Epithelial cell of esophagus (primary cell): ENCODE data around the gene C16orf92.

Experiments used
- DNase-seq: peaks from one replicate; pipeline ENCODE4 v3.0.0; 2010; ENCODE audit warnings: low read depth
- H3K4me3 ChIP-seq: 2 replicates; pipeline ENCODE4 v1.5.1; 2011; ENCODE audit warnings: mild to moderate bottlenecking, low read length, control low read depth
- TF ChIP-seq, protein P1 (sequence below): IDR thresholded peaks from 2 replicates; pipeline ENCODE4 v1.5.1; 2011; ENCODE audit warnings: low read depth, mild to moderate bottlenecking, low read length, control low read depth, inconsistent platforms; ENCODE audit not compliant: insufficient read depth; ENCODE audit errors: missing control alignments

C16orf92 gene

DNA sequence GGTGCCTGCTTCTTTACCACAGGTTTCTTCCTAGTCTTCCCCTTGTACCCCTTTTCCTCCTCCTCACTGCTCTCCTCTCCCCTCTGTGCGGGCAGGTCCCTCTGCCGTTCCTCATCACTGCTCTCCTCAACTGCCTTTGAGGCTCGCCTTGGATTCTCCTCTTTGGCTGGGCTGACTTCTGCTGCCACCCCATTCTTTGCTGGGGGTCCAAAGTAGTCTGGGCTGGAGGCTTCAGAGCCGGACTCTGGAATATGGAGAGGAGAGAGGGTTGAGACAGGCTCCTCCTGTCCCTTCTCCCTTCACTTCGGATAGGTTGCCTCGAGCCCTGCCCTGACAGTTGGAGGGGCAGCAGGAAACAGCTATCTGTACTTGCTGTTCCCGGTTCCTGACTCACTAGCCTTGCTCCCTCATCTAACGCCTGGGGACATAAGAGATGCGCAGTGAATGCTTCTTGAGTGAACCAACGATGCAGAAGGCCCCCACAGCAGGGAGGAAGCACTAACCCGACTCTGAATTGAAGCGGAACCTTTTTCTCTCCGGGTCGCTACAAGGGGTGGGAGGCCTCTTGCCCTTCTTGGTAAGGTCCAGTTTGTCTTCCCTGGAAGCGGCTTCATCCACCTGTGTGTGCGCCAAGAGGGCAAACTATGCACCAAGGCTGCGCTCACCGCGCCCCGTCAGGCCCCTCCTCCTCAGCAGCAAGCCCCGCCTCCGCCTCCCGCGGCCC is 28.2 kb upstream of the C16orf92 start:
- TF ChIP-seq, protein P1, sequence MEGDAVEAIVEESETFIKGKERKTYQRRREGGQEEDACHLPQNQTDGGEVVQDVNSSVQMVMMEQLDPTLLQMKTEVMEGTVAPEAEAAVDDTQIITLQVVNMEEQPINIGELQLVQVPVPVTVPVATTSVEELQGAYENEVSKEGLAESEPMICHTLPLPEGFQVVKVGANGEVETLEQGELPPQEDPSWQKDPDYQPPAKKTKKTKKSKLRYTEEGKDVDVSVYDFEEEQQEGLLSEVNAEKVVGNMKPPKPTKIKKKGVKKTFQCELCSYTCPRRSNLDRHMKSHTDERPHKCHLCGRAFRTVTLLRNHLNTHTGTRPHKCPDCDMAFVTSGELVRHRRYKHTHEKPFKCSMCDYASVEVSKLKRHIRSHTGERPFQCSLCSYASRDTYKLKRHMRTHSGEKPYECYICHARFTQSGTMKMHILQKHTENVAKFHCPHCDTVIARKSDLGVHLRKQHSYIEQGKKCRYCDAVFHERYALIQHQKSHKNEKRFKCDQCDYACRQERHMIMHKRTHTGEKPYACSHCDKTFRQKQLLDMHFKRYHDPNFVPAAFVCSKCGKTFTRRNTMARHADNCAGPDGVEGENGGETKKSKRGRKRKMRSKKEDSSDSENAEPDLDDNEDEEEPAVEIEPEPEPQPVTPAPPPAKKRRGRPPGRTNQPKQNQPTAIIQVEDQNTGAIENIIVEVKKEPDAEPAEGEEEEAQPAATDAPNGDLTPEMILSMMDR: no peak
- H3K4me3 ChIP-seq: peak overlapping the region; percentile 84
- DNase-seq: peak; percentile 91

DNA sequence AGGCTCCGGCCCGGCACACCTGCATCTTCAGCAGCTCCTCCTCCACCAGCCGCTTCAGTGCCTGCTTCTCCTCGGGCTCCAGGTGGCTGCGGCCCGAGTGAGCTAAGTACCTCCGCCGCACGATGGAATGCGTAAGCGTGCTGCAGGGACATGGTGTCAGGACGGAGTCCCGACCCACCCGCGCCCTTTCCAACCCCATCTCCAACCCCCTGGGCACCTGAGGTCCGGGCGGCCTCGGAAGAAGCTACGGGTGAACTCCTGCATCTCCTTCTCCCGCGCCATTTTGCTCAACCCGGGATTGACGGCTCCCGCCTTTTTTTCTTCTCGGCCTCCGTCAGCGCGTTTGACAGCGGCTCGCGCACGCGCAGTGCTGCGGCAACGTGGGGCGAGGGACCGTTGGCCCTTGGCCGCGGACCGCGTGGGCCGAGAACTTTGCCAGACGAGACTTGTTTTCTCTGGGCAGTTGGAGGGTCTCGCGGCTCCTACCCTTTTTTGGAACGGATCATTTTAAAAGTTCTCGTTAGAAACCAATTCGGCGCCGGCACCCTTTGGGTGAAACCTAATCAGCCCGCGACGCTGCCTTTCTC is 27.6 kb upstream of the C16orf92 start, which contains the start of gene HIRIP3:
Gene HIRIP3, minus strand, starts transcription at position 294 of the 587 bp plus-strand sequence. Its CDS starts 12 bp downstream, at position 282.
- H3K4me3 ChIP-seq: peak within 1 kb of the TSS; percentile 84

DNA sequence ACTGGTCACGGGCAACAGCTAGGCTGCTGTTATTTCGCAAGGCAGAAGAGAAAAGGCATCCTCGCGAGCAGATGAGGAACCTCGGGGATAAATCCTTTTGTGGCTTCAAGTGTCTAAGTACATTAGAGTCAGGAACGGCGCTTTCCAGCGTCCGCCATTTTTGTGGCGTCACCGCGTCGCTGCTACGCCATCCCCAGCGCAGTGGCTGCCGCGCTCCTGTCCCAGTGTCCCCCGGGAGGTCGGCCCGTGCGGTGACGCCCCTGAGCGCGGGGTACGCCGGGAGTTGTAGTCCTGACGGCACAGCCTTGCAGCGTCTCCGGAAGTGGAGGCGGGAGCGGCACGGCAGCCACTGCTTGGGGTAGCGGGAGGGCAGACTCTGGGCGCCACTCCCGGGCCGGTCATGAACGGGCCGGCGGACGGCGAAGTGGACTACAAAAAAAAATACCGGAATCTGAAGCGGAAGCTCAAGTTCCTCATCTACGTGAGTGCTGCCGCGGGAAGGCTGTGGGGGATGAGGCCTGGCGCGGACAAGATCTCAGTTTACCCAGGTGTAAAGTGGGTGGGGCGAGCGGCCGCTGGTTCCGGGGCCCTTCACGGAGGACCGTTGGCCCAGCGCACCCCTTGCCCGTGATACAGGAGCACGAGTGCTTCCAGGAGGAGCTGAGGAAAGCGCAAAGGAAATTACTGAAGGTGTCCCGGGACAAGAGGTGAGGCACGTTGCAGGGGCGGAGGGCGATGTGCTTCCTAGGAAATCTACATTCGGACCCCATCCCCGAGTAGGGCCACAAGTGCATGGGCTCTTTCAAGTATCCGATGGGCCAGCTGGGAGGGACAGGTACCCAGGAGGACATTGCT is 26.9 kb upstream of the C16orf92 start, which contains the start of gene INO80E:
Gene INO80E, plus strand, starts transcription at position 331 of the 855 bp plus-strand sequence. Its CDS starts 70 bp downstream, at position 401.
- H3K4me3 ChIP-seq: peak within 1 kb of the TSS; percentile 84
- TF ChIP-seq, protein P1: no peak
- DNase-seq: peak; percentile 97

More for the DNA sequence above, 27.6 kb upstream of the C16orf92 start, which contains the start of gene HIRIP3:
- TF ChIP-seq, protein P1: no peak
- peak; percentile 76 for DNase-seq

DNA sequence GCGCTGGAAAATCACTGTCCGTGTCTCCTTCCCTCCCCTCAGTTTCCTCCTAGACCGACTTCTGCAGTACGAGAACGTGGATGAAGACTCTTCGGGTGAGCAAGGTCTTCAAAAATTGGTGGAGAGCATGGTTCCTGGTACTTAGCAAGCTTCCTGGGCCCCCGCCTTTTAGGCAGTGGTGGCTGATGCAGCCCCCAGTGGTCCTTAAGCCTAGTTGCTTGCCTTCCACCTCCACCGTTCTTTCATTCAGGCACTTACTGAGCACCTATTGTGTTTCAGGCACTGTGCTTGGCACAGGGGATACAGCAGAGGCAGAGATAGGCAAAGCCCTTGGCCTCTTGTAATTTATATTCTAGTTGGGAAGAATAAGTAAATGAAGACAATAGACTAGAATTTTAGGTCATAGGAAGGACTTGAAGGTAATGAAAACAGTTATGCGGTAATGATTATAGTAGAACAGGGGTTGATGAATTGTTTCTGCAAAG is 26.2 kb upstream of the C16orf92 start:
- TF ChIP-seq, protein P1: no peak
- DNase-seq: no peak
- peak overlapping the region; percentile 84 for H3K4me3 ChIP-seq

DNA sequence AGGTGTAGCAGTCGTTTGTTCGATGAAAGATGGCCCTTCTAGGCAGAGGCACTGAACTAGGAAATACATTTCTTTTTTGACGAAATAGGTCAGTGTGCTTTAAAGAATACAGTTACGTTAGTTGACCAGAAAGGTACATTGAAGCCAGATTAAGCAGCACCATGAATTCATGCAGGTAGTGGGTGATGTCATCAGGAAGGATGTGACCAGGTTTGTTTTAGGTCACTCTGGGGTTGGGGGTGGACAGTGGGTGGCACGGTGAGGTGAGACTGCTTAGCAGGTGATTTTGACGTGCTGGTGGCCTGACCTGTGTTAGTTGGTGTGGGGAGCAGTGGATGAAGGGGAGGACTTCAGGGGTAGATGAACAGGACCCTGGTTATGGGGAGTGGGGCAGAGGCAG is 23.4 kb upstream of the C16orf92 start:
- no peak for DNase-seq
- TF ChIP-seq, protein P1: no peak
- H3K4me3 ChIP-seq: no peak overlapping the region

DNA sequence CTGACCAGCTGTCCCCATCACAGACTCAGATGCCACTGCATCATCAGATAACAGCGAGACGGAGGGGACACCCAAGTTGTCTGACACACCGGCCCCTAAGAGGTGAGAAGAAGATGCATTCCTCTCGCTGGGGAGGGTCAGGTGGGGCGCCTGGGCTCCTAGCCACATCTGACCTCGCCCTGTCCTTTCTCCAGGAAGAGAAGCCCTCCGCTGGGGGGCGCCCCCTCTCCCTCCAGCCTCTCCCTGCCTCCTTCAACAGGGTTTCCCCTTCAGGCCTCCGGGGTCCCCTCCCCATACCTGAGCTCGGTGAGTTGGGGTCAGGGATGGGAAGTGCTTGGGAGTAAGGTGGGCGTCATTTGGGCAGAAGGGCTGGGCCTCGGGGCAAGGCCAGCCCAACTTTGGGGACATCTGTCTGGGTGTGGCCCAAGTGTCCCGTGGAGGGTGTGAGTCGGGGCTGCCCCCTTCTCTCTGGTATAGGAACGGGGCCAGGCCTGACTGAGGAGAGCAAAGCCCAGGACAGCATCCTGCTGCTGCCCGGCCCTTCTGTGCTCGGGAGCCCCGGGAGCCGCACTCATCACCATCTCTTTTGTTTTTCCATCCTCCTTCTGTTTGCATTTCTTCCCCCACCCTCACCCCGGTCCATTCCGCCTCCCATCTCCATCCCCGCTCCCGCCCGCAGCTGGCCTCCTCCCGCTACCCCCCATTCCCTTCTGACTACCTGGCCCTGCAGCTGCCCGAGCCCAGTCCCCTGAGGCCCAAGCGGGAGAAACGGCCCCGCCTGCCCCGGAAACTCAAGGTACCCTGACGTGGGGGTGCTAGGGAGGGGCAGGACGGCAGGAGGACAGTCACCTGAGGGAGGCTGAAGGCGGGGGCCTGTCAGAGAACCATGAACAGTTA is 22.0 kb upstream of the C16orf92 start:
- DNase-seq: no peak
- TF ChIP-seq, protein P1: no peak
- no peak overlapping the region for H3K4me3 ChIP-seq
